GM18868 (cell line): ENCODE data around the gene PNMA5.

Experiments
- ATAC-seq: cut with Tn5 transposase; IDR thresholded peaks from one replicate; pipeline ENCODE4 v1.9.1; 2021; ENCODE audit warnings: mild to moderate bottlenecking, moderate library complexity; ENCODE audit not compliant: unreplicated experiment

The PNMA5 gene

DNA sequence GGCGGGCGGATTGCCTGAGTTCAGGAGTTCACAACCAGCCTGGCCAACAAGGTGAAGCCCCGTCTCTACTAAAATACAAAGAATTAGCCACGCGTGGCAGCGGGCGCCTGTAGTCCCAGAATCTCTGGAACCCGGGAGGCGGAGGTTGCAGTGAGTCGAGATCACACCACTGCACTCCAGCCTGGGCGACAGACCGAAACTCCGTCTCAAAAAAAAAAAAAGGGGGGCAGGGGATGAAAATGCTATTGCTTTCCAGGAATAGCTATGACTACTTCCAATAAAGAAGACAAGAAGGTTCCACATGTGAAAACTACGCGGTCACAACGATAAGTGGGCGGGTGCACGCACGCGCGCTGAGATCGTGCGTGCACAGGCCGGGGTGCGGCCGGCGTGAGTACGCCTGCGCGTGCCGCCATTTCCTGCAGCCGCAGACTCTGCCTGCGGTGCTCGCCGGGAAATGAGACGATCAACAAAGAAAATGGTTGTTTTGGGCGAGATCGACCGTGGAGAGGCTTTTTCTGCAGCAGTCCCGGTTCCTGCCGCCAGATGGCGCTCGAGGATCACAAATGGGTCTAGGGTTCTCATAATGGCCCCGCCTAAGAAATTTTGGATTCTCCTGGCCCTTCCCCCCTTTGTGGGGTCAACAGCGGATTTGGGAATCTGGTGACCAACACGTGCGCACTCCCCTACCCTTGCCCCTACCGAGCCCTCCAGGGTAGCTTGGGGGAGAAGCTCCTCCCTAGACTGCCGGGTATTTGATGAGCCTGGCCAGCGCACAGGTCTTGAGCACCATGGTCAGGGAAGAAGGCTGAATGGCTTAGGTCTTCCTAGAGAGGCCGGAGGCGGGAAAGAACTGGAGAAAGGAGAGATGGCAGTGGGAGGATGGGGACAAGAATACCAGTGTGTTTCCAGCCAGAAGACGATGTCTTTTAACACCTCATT lies 35.1 kb downstream of the PNMA5 start:
- peak; percentile 96 for ATAC-seq

DNA sequence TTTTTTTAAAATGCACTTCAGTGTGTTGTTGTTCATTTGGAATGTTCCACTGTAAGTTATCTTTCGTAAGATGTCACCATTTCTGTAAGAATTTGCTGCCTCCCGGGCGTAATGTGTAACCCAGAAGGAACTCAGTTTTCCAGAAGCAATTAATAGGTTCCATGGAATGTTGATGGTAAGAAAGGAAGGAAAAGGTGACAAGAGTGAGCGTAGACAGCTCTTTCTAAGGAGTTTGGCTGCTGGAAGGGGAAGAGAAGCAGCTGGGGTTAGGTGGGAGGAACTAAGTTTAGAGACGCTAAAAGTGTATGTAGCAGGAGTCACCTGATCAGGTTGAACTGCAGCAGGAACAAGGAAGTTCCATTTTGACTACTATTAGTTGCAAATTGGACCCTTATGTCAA lies 35.9 kb downstream of the PNMA5 start:
- ATAC-seq, result peak; percentile 39

- no peak for ATAC-seq
Observed at GRCh38 chrX:152950786-152951185, 43.1 kb downstream of the PNMA5 start.

DNA sequence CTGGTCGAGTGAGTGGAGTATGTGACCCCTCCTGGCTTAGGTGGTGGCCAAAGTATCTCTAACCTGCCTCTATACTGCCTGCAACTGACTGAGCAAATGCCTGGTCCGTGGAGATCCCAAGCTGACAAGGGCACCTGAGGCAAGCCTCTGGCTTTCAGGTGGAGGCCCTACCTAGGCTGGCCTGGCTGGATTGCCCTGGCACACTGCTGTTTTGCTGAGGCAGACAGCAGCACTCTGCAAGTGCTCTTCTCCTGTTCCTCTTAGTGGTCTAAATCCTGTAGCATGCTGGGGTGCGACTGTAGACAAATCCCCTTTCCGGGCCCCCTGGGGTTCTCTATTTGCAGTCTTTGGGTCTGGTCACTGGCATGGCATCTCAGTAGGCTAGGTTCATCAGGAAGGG lies 44.8 kb downstream of the PNMA5 start:
- ATAC-seq, result no peak

- no peak for ATAC-seq
Observed at GRCh38 chrX:152946681-152947080, 47.2 kb downstream of the PNMA5 start.

GRCh38 chrX:152945021-152945979 lies 48.6 kb downstream of the PNMA5 start:
- ATAC-seq, result no peak

- no peak for ATAC-seq
Observed at GRCh38 chrX:152943826-152944225, 50.1 kb downstream of the PNMA5 start.

GRCh38 chrX:152942077-152942442 lies 51.9 kb downstream of the PNMA5 start:
- no peak for ATAC-seq

DNA sequence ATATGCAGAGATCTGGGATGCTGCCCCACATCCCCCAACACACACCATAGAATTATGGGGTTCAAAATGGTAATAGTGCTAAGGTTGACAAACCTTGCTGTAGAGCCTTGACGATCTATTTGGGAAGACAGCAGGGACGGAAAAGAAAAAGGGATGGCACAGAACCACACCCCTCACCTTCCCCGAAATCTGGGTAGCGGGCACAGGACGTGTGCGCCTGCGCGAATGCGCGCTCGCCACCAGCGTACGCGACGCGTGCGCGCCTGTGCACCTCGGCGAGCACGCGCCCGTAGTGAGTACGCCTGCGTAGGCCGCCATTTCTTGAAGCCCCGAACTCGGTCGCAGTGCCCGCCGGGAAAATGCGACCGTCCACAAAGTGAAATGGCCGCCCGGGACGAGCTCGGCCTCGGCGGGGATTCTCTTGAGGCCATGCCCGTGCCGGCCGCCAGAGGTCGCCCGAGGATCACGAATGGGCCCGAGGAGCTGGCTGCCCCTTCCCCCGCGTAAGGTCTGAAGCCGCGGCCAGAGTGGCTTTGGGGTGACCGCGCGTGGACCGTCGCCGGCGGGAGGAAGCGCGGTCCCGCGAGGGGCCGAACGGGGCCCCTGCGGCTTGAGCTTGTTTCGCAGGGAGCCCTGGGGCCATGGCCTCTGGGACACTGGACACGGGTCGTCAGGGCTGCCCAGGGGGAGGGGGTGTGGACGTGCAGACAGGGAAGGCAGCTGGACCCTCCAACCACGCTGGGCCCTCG lies 52.4 kb downstream of the PNMA5 start:
- peak; percentile 96 for ATAC-seq
